SH-SY5Y (cell line): Measurements from ENCODE around the gene PAX3.

Experiments used
- GATA2 ChIP-seq: IDR thresholded peaks from 2 replicates; pipeline ENCODE4 v1.6.1; 2011; ENCODE audit warnings: mild to moderate bottlenecking, low read depth, low read length
- GATA3 ChIP-seq: IDR thresholded peaks from 2 replicates; pipeline ENCODE4 v1.6.1; 2011; ENCODE audit warnings: low read depth, mild to moderate bottlenecking, low read length, moderate library complexity

GRCh38 chr2:222309361-222309760 lies 10.6 kb upstream of the PAX3 start:
- TF ChIP-seq GATA3 (no peak), GATA2 (no peak)
